HepG2 (cell line): ENCODE measurements around the gene REP15. TPM values are rescaled to one million over a fixed set of nuclear protein-coding genes. Genes with fewer than 3 reads are reported as not detected.

Experiments used
- CCDC6 ChIP-seq: sonication (generic); formaldehyde crosslinking; IDR thresholded peaks from 2 replicates; pipeline ENCODE4 v1.8.1; 2022; ENCODE audit warnings: mild to moderate bottlenecking, missing genetic modification reagents, moderate library complexity
- CREB3 ChIP-seq: sonication (generic); formaldehyde crosslinking; IDR thresholded peaks from 2 replicates; pipeline ENCODE4 v1.5.0; 2020; ENCODE audit warnings: missing genetic modification reagents
- PBX2 ChIP-seq: IDR thresholded peaks from 2 replicates; pipeline ENCODE4 v1.6.1; 2016; ENCODE audit warnings: control low read depth
- SRY ChIP-seq: sonication (generic); formaldehyde crosslinking; IDR thresholded peaks from 2 replicates; pipeline ENCODE4 v1.8.0; 2022; ENCODE audit warnings: mild to moderate bottlenecking, missing genetic modification reagents
- TCF7 ChIP-seq: sonication (generic); IDR thresholded peaks from 2 replicates; pipeline ENCODE4 v1.6.1; 2016; ENCODE audit warnings: antibody characterized with exemption, low read depth
- TFDP2 ChIP-seq: sonication (generic); formaldehyde crosslinking; IDR thresholded peaks from 2 replicates; pipeline ENCODE4 v1.4.0; 2020; ENCODE audit warnings: missing genetic modification reagents
- TP53 ChIP-seq: sonication (generic); formaldehyde crosslinking; conservative IDR thresholded peaks from 2 replicates; pipeline ENCODE4 v1.4.0; 2020; ENCODE audit warnings: missing genetic modification reagents
- TSC22D2 ChIP-seq: sonication (generic); formaldehyde crosslinking; IDR thresholded peaks from 2 replicates; pipeline ENCODE4 v1.5.1; 2020; ENCODE audit warnings: missing genetic modification reagents, mild to moderate bottlenecking, borderline replicate concordance
- XRCC5 ChIP-seq: fragments of 200-400 bp; formaldehyde crosslinking; optimal IDR thresholded peaks from 2 replicates; pipeline ENCODE3; 2017; ENCODE audit warnings: mild to moderate bottlenecking, low read length
- ZBTB37 ChIP-seq: sonication (generic); formaldehyde crosslinking; IDR thresholded peaks from 2 replicates; pipeline ENCODE4 v1.4.0; 2020; ENCODE audit warnings: mild to moderate bottlenecking, missing genetic modification reagents
- ZFX ChIP-seq: sonication (generic); formaldehyde crosslinking; IDR thresholded peaks from 2 replicates; pipeline ENCODE4 v1.4.0; 2020; ENCODE audit warnings: mild to moderate bottlenecking, low read depth, missing genetic modification reagents, moderate library complexity
- ZNF557 ChIP-seq: sonication (generic); formaldehyde crosslinking; IDR thresholded peaks from 2 replicates; pipeline ENCODE4 v1.4.0; 2020; ENCODE audit warnings: missing genetic modification reagents
- ZNF563 ChIP-seq: sonication (generic); formaldehyde crosslinking; IDR thresholded peaks from 2 replicates; pipeline ENCODE4 v1.8.0; 2022; ENCODE audit warnings: mild to moderate bottlenecking, moderate library complexity, missing genetic modification reagents
- ZNF646 ChIP-seq: sonication (generic); formaldehyde crosslinking; IDR thresholded peaks from 2 replicates; pipeline ENCODE4 v1.9.0; 2021; ENCODE audit warnings: mild to moderate bottlenecking, missing genetic modification reagents
- ZNF674 ChIP-seq: sonication (generic); formaldehyde crosslinking; IDR thresholded peaks from 2 replicates; pipeline ENCODE4 v1.5.0; 2020; ENCODE audit warnings: low read depth, mild to moderate bottlenecking, missing genetic modification reagents
- polyA plus RNA-seq, 8 experiments: library from polyadenylated mRNA; depleted of rRNA in 3 of 8; stranded (reverse) in 7 of 8; unstranded in 1 of 8; fragments of >200 nt; fragmentation: Illumina TruSeq in 4 of 8; extraction: Trizol in 4 of 8; gene quantifications; 2 replicates each; pipeline versions ENCODE4 v1.2.1 to v1.2.3, GENCODE V29; 2011 to 2016; ENCODE audit warnings: low read depth in 4 of 8, missing spikeins in 1 of 8, mixed read lengths in 1 of 8; ENCODE audit not compliant: insufficient read depth in 1 of 8
- total RNA-seq, 5 experiments: library from RNA; depleted of rRNA; stranded (reverse); fragments of >200 nt; fragmentation: Illumina TruSeq; extraction: Trizol; gene quantifications; 2 replicates each; pipeline ENCODE4 v1.2.3, GENCODE V29; 2016; ENCODE audit warnings: low read depth in 1 of 5

The REP15 gene
- total and polyA plus RNA-seq, 2 of the 13 experiments (the other 11 are each of a cell fraction or from before 2014, with no cell fraction given) = 0.12 to 0.64 TPM

GRCh38 chr12:27710592-27711316, 14.5 kb downstream of the REP15 start, which contains the start of gene MRPS35 (continued):
- peak; percentile 50; the same call in 1 of the 2 replicates for TF ChIP-seq TFDP2 (CRISPR knock-in tag)
- no peak for TF ChIP-seq TCF7
- TF ChIP-seq SRY = peak; percentile 94
- 0 out of 2 replicates have a peak, but pooled peaks have one; percentile 24 for TF ChIP-seq ZNF674 (CRISPR knock-in tag)
- peak; percentile 85 for TF ChIP-seq TSC22D2 (CRISPR knock-in tag)
- TF ChIP-seq TP53 (CRISPR knock-in tag) = peak; percentile 48; the same call in 1 of the 2 replicates
- peak; percentile 61; the same call in 1 of the 2 replicates for TF ChIP-seq CCDC6 (CRISPR knock-in tag)
- TF ChIP-seq ZFX = peak; percentile 99
- no peak for TF ChIP-seq ZNF646
- no peak for TF ChIP-seq PBX2 (CRISPR knock-in tag)
- no peak for TF ChIP-seq XRCC5
- TF ChIP-seq ZNF557 = peak; percentile 87
- peak; percentile 74; the same call in 1 of the 2 replicates for TF ChIP-seq CREB3
- 0 out of 2 replicates have a peak, but pooled peaks have one; percentile 78 for TF ChIP-seq ZNF563 (CRISPR knock-in tag)
- TF ChIP-seq ZBTB37 (CRISPR knock-in tag) = peak; percentile 69; the same call in 1 of the 2 replicates
